ENCODE measurements around the gene CCN2. TPM values are rescaled to one million over a fixed set of nuclear protein-coding genes. Genes with fewer than 3 reads are reported as not detected.

Gene CCN2
- total and polyA plus RNA-seq, 2 donors = 85.8 to 506 TPM

Other genes starting within 250 kb of the CCN2 start
- not detected for gene OR2A4, start 250.0 kb downstream of the CCN2 start, total RNA-seq
- not detected for gene OR2A4, start 250.0 kb downstream of the CCN2 start, polyA plus RNA-seq
- not detected for gene CTAGE9, start 240.4 kb downstream of the CCN2 start, total RNA-seq
- gene CTAGE9, start 240.4 kb downstream of the CCN2 start, polyA plus RNA-seq = not detected
- 45.3 TPM for gene ENPP1, start 143.4 kb downstream of the CCN2 start, total RNA-seq
- 3.8 TPM for gene ENPP1, start 143.4 kb downstream of the CCN2 start, polyA plus RNA-seq